Fibroblast of peridontal ligament (primary cell): ENCODE data around the gene ZNF605.
"Not testable (repeated sequence)": the region's sequence is repeated elsewhere in the genome, so short reads cannot be mapped to it uniquely, and the experiment has no call there.

ENCODE experiments used
- DNase-seq: peaks from one replicate; pipeline ENCODE4 v3.0.0-alpha.2; 2010; ENCODE audit errors: extremely low read depth

Gene ZNF605

DNA sequence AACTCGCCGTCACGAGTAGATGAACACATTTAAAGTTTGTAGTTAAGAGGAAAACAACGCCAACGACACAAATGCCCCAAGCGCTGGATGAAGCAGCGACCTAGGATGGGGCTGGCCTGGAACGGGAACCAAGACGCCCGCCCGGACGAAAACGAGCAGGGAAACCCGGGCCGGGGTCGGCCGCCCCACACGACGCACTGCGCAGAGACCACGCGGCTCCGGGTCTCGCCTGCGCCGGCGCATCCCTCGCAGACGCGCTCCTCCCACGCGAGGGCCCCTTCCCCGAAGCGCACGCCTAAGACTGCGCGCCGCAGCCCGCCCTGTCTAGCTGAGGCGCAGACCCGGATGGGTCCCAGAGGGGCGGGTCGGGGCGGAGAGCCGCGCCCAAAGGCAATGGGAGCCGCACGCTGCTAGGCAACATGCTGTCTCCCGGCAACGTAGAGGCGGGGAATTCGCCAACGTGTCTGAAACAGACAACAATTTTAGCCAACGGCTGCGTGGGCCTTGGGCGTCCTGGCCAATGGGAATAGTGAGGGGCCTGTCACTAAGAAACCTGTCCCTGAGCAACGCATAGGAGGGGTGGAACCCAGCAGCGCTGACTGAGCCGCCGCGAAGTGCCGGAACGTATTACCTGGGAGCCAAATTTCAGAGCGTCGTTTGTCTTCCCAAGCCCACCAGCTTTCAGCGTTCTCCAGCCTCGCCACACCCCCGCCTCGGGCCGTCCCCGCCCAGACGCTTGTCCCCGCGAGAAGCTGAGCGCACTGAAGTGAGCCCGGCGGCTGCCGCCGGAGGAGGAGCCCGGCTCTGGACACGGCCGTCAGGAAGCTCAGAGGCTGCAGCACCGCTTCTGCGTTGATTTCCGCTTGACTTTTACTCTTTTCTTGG lies 47.7 kb downstream of the ZNF605 start:
- DNase-seq: peak; percentile 97

DNA sequence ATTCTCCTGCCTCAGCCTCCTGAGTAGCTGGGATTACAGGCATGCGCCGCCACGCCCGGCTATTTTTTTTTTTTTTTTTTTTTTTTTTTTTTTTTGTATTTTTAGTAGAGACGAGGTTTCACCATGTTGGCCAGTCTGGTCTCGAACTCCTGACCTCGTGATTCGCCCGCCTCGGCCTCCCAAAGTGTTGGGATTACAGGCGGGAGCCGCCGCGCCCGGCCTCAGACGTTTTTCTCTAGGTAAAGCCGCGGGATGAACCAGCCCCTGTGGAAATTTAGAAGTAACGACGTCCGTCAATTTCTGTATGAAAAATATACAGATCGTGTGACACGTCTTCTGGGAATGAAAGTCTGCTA lies 48.3 kb downstream of the ZNF605 start:
- DNase-seq: not testable (repeated sequence)

DNA sequence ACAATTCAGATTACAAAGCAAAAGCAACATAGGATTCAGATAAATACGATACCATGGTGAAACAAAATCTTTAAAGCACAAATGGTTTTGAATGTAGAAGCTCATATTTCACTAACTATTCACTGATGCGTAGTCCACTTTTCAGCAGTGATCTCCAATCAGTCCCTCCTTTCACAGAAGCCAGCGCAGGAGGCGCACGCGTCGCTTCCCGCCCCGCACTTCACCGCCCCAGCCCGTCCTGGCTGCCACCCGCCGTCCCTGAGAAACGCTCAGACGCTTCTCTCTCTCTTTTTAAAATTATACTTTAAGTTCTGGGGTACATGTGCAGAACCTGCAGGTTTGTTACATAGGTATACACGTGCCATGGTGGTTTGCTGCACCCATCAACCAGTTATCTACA lies 48.9 kb downstream of the ZNF605 start:
- no peak for DNase-seq

DNA sequence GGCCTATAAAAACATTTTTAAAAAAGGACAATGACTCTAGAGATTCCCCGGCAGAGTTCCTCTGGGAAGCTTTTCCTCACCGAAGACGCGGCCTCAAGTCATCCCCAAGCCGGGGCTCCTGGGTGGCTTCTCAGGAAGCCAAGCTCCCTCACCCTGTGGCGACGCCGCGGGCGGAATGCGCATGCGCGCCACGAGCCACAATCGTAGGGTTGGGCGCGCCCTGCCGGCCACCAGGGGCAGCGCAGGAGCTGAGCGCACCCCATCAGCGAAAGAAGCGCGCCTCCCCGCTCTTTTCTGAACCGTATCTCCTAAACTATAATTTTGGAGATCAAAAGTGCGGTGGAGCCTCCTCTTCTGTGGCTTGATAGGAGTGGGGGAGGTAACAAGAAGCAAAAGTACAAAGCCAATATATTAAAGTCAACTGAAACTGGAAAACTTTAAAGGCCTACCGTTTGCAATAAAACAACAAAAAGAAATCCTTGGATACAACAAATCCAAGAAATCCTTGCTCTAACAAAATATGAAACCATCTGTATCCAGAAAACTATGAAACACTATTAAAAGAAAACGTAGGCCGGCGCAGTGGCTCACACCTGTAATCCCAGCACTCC lies 51.3 kb downstream of the ZNF605 start:
- DNase-seq: no peak

DNA sequence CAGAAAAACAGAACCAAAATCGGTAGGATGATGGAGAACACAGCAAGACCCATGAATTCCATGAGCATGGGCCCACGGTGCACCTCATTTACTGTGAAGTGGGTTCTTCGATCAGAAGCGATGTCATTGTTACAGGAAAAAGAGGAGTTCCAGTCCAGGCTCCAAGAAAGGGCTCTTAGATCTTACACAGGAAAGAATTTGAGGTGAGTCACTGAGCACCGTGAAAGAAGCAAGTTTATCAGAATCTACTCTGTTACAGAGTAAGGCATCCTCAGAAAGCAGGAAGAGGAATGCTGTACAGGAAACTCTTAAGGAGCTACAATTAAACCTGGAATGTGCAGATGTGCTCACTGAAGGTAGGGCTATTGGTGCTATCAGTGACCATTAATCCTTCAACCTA lies 57.1 kb downstream of the ZNF605 start:
- no peak for DNase-seq

DNA sequence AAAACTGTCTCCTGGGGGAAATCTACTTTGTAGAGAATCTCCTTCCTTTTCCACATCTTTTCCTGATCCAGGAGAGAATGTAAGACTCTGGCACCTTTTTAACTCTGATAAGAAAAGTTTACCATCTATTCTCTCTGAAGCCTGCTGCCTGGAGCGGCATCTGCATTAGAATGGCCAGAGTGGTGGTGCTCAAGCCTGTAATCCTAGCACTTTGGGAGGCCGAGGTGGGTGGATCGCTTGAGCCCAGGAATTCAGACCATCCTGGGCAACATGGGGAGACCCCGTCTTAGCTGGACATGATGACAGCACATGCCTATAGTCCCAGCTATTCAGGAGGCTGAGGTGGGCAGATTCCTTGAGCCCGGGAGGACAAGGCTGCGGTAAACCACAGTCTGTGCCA lies 67.3 kb downstream of the ZNF605 start:
- no peak for DNase-seq

DNA sequence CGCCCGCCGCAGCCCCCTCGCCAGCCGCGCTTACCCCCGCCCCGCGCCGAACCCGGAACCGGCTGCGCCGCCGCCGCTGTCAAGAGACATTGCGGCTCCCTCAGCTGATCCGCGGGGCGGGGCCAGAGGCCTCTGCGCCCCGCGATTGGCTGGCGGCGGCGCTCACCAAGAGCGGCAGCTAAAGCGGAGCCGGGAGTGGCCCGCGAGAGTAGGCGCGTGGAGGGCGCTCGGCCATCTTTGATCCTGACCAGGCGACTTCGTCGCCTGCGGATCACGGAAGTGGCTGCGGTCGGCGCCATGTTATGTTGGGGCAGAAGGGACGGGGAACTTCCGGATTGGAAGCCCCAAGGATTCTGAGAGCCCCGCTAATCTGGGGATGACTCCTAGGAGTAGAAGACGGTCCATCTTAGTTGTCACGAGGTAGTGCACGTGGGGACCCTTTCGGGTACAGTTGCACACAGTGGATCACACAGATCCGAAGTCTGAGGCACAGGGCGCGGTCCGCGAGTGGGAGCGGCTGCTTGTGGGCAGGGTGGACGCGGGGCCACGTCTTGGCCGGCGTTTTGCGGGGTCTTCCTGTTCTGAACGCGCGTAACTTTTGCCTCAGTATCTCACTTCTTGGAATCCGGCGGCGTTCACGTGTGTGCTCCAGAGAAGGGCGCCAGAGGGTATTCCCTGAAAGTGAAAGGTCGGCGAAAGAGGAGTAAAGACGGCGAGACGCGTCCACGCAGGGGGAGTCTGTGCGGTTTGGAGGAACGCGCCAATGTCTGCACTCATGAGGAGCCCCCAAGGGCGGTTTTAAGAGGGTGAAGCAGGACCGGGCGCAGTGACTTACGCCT lies 68.4 kb downstream of the ZNF605 start, which contains the start of gene CHFR:
Gene CHFR (minus strand): TSS at position 93 of the 839 bp plus-strand sequence. CDS start 277 bp downstream, outside the sequence.
- DNase-seq: peak; percentile 96

DNA sequence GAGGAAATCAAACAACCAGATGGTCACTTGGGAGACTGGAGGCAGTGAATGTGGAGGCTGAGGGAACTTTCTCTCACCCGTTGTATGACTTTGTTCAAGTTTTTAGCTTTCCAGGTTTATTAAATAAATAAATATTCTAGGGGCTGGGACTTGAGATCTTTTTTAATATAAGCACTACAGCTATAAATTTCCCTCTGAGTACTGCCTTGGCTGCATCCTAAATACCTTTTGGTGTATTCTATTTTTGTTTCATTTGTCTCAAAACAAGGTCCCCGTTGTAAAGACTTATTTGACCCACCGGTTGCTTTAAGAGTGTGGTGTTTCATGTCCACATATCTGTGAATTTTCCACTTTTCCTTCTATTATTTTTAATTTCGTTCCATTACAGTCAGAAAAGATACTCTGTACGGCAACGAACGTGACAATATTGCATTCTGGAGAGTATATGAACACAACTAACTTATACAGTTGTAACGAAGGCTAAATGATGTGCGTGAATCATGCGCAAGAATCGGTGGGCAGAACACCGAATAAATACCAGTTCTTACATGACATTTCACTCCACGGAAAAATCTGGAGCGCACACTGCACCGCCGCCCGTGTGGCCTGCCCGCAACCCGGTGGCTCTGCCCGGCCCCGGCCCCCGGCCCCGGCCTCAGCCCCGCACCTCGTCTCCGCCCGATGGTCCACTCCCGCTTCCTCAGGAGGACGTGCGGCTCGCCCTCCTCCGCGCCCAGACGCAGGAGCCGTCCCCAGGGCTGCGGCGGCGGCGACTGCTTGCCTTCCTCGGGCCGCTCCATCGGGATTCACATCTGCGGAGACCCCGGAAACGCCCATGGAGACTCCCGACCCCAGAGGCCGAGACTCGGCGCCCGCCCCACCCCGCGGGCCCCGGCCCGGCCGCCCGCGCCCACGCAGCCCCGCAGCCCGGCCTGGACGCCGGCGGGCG lies 69.3 kb downstream of the ZNF605 start:
- DNase-seq: peak; percentile 11

DNA sequence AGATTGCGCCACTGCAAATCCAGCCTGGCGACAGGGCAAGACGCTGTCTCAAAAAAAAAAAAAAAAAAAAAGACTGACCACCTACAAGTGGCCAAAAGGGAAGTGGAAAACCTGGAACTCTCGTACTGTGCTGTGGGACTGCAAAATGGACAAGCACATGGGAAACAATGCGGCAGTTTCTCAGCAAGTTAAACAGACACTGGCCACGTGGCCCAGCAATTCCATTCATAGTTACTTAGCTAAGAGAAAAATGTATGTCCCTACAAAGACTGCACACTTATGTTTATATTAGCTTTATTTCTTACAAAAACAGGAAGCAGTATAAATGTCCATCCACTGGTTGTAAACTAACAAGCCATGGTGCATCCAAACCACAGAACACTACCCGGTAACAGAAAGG lies 74.3 kb downstream of the ZNF605 start:
- peak; percentile 2 for DNase-seq

DNA sequence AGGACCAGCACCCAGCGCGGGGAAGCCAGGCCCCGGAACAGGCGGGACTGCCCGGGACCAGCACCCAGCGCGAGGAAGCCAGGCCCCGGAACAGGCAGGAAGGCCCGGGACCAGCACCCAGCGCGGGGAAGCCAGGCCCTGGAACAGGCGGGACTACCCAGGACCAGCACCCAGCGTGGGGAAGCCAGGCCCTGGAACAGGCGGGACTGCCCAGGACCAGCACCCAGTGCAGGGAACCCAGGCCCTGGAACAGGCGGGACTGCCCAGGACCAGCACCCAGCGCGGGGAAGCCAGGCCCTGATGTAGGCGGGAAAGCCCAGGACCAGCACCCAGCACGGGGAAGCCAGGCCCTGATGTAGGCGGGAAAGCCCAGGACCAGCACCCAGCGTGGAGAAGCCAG lies 81.5 kb downstream of the ZNF605 start:
- DNase-seq: not testable (repeated sequence)

DNA sequence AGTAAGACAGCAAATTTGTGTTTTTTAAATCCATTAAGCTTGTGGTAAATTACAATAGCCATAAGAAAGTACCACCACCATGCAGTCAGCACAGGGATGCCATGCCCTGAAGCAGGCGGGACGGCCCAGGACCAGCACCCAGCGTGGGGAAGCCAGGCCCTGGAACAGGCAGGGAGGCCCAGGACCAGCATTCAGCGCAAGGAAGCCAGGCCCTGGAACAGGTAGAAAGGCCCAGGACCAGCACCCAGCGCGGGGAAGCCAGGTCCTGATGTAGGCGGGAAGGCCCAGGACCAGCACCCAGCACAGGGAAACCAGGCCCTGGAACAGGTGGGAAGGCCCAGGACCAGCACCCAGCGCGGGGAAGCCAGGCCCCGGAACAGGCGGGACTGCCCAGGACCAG lies 81.9 kb downstream of the ZNF605 start:
- no peak for DNase-seq

DNA sequence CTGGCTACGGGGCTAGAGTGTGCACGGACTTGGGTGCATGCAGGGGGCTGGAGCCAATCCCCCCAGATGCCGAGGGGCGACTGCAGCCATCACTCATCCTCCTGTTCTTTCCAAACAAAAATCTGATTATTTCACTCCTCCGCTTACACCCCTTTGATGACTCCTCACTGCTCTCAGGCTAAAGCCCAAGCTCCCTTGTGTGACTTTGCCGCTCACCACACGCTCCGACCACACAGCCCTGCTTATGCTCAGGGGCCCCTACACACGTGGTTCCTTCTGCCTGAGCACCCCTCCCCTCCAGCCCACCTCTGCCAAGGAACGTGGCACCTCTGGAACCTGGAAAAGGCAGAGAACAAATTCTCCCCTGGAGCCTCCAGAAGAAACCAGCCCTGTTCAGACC lies 82.4 kb downstream of the ZNF605 start:
- no peak for DNase-seq

DNA sequence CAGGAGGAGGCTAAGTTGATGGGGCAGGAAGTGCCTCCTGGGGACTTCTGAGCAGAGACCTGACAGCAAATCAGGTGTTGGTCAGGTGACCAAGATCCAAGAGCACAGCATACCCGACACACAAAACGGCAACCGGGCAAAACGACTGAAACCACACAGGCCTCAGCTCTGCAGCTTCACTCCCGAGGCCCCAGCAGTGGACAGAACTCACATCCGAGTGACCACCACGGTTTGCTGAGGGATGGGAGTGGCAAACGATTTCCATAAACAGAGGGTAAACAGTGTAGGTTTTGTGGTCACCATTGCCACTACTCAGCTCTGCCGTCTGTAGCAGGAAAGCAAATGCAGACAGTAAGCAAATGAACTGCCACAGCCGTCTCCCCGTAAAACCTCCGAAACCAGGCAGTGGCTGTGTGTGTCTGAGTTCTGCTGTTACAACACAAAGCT lies 83.1 kb downstream of the ZNF605 start:
- DNase-seq: no peak

DNA sequence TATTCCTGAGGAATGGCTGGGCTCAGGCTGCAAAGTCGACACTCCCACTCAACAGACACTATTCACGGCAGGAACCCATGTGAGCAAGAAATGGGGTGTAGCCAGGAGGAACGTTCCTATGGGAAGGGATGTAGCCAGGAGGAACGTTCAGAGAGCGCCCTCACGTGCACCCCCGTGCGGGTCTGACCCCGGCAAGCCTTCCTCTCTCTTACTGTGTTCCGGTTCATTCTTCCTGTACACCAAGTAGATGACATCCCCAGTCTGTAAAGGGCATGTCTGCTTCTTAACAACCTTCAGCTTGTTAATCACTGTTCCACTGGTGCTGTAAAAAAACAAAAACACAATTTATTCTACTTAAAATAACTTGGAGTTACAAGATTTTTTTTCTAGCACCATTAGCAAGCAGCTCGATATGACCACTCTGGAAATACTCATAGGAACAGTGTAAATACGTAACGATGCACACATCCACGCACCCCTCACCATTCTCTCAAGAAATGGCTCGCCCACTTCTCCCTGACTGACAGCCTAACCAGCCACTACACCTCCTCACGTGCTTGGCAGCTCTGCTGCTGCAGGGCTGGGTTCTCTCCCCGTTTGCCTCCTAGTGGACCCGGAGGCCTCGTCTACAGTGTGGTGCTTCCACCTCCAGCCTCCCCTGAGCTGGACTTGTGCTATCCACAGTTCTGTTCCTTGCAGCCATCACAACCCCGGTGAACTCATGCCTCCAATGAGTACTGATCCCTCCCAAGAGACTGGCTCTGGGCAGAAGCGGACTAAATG lies 83.8 kb downstream of the ZNF605 start:
- DNase-seq: no peak

DNA sequence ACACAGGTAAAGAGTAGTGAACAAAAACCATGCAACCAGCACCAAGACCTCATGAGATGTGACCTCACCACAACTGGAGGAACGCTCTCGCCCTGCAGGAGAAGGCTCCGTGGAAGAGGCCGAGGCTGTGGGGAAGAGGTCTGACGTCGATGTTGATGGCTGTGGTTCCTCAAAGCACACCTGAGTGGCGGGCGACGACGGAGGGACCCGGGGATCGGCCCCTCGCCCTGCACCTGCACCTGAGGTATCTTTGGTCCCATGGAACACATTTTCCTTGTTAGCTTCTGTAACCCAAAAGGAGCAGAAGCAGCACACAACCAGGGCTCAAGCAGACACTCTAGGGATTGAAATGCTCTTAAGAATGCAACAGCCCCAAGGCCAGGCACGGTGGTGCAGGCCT lies 86.6 kb downstream of the ZNF605 start:
- no peak for DNase-seq
